Fibroblast of lung (primary cell): ENCODE data around the gene CC2D2B. TPM values are rescaled to one million over a fixed set of nuclear protein-coding genes. Genes with fewer than 3 reads are reported as not detected.

Source experiments
- DNase-seq, 2 donors: peaks; one replicate each; pipeline versions ENCODE4 v3.0.0 to v3.0.0-alpha.2; 2010; ENCODE audit warnings: low read depth in 2 of 2
- H2AFZ ChIP-seq: 2 replicates; pipeline ENCODE4 v1.5.1; 2012; ENCODE audit warnings: low read length, control low read depth, inconsistent platforms
- H3K27ac ChIP-seq: 2 replicates; pipeline ENCODE4 v1.5.1; 2011; ENCODE audit warnings: low read length, control low read depth; ENCODE audit not compliant: insufficient read depth
- H3K27me3 ChIP-seq: 2 replicates; pipeline ENCODE4 v1.5.1; 2011; ENCODE audit warnings: mild to moderate bottlenecking, low read length; ENCODE audit not compliant: control insufficient read depth, insufficient read depth
- H3K36me3 ChIP-seq: 2 replicates; pipeline ENCODE4 v1.5.1; 2011; ENCODE audit warnings: low read length; ENCODE audit not compliant: control insufficient read depth, insufficient read depth
- H3K4me1 ChIP-seq: 2 replicates; pipeline ENCODE4 v1.5.1; 2011; ENCODE audit warnings: low read length; ENCODE audit not compliant: control insufficient read depth, insufficient read depth; ENCODE audit errors: extremely low read depth
- H3K4me2 ChIP-seq: 2 replicates; pipeline ENCODE4 v1.5.1; 2011; ENCODE audit warnings: low read length, control low read depth; ENCODE audit not compliant: insufficient read depth; ENCODE audit errors: extremely low read depth
- H3K4me3 ChIP-seq, 4 experiments: fragments of 200-600 bp in 1 of 4; sonication (generic) in 1 of 4; replicated peaks in 1 of 4; 2 replicates each; pipeline ENCODE4 v1.5.1; 2011 to 2016; ENCODE audit warnings: low read length in 4 of 4, low read depth in 3 of 4, mild to moderate bottlenecking in 3 of 4, control low read depth in 2 of 4, inconsistent platforms in 1 of 4, mixed read lengths in 1 of 4; ENCODE audit not compliant: insufficient read depth in 1 of 4; ENCODE audit errors: control extremely low read depth in 1 of 4
- H3K79me2 ChIP-seq: 2 replicates; pipeline ENCODE4 v1.5.1; 2012; ENCODE audit warnings: mild to moderate bottlenecking, low read length, inconsistent platforms; ENCODE audit not compliant: control insufficient read depth, insufficient read depth
- H3K9ac ChIP-seq: 2 replicates; pipeline ENCODE4 v1.5.1; 2011; ENCODE audit warnings: mild to moderate bottlenecking, low read length, control low read depth; ENCODE audit not compliant: insufficient read depth
- H3K9me3 ChIP-seq: 2 replicates; pipeline ENCODE4 v1.5.1; 2012; ENCODE audit warnings: low read depth, low read length; ENCODE audit not compliant: control insufficient read depth, insufficient read depth
- H4K20me1 ChIP-seq: 2 replicates; pipeline ENCODE4 v1.5.1; 2011; ENCODE audit warnings: low read length; ENCODE audit not compliant: control insufficient read depth, insufficient read depth; ENCODE audit errors: extremely low read depth
- CTCF ChIP-seq, 2 donors: IDR thresholded peaks in 1 of 2; conservative IDR thresholded peaks in 1 of 2; 1 replicate in 1 of 2; 2 replicates in 1 of 2; pipeline ENCODE4 v1.5.1; 2011 to 2012; ENCODE audit warnings: low read length in 2 of 2, control low read depth in 1 of 2, inconsistent platforms in 1 of 2, low read depth in 1 of 2, mild to moderate bottlenecking in 1 of 2
- EZH2 ChIP-seq: IDR thresholded peaks from 2 replicates; pipeline ENCODE4 v1.5.1; 2012; ENCODE audit warnings: low read length, control low read depth, mild to moderate bottlenecking; ENCODE audit errors: missing control alignments
- polyA minus RNA-seq: library from RNA; depleted of rRNA, polyadenylated mRNA; stranded (reverse); fragments of >200 nt; gene quantifications from 2 replicates; pipeline ENCODE4 v1.2.3, GENCODE V29; 2011; ENCODE audit warnings: low replicate concordance
- polyA plus RNA-seq, 2 donors: library from polyadenylated mRNA; depleted of rRNA in 1 of 2; stranded (reverse) in 1 of 2; unstranded in 1 of 2; fragments of >200 nt; gene quantifications; 2 replicates each; pipeline ENCODE4 v1.2.1, GENCODE V29; 2011 to 2012; ENCODE audit warnings: missing spikeins in 1 of 2
- total RNA-seq: library from RNA; depleted of rRNA; stranded (reverse); fragments of >200 nt; gene quantifications from 2 replicates; pipeline ENCODE4 v1.2.1, GENCODE V29; 2014

CC2D2B gene, protein sequence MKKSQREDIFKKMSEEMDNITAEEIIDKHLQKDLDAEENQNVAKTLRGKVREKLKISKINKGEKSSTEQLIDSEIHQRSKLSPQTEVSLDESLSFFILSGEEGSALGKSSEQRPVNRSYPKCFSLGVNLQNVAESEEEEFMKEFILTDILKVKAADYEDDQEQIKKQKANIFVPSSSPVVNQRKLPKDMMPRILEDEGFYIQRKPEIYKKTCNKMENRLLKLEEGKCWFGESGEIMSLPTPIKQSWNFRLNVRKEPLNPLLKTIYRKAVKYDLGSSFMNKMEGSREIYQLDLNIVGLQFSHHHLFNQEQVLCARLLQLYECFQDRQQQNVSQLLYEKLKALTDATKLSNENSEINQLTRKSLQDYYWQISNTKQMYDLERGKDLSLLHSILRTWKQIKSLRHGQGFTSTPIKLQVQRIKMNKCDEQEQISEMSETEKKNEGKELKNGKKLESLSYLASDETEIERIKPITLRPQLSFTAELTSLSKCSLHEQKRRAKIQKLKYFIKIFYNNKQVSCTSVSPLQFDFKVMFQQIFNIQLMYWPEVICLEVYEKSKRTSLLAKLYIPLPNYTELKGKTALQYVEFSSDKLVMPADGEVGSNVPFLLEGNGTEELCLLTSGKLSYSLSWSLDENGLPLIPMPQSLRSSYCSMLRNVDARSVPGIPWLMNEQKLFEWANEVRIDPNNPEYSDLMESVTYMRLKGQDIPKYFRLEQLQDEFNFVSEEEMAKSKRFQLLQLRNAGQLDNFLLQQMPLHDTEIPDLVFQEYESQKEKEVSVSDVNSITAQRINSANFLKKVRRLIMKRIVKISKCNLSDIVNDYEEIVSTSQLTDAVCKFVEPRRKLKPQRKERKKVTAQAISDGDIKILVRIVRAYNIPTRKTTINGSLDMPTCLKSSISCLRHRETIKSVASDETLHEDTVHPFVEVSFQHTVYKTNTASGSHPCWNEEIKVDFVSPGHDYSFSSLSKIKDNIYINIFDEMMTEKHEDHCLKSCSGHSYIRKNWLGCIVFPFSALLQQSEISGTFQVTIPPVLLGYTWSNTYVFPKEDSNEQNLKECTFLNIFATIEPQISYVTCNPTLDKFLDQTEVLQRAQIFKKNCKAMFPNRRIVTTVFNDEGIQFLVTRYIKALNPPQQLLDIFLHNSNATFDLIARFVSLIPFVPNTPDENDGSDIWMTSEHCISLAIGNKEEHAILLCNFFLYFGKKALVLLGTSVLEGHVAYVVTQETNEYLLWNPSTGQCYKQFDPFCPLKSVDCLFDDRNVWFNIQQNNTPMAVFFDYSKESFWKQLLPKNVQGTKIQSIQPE (N-terminal part only)
- total RNA-seq (0.26 and 0.33 TPM in 2 replicates), polyA plus RNA-seq (not detected in 2 replicates), polyA minus RNA-seq (not detected in 2 replicates)
- polyA plus RNA-seq (2012): 0.08 TPM in 1 of 2 replicates, not detected in the other

DNA sequence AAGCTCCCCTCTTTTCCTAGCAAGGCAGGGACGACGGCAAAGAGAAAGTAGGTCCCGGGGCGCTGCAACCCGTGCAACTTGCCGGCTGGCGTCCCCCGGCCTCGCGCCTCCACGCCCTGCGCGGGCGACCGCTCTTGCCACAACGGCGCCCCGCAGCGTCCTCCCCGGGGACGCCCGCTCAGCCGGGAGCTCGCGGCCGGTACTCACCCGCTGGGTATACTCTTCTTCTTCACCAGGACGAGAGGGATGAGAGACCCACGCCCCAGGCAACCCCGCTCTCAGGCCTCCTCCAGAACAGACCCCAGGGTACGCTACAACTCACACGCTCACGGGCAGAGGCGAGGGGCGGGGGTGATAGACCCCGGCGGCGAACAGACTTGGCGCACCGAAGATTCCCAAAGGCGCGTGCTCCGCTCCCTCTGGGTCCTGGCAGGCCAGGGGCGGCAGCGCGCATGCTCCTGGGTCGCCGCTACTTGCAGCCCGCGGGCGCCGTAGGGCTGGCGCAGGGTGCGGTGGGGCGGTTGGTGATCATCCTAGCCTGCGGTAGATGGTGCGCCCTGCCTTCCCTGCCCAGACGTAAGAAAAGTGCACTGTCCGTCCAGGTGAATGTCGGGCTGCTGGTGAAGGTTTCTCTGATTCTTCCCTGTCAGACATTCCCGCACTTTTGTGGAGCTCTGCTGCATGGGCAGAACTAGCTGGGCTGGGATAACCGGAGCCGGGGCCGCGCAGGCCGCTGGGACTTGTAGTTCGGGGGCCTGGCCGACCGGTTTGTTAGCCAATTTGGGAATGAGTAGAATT lies at the start of gene CC2D2B:
Gene CC2D2B (plus strand): TSS at position 520 of the 798 bp plus-strand sequence. CDS start 3,349 bp downstream, outside the sequence.
- TF ChIP-seq EZH2: no peak
- no peaks in the 10 kb centered on the region for H3K9me3 ChIP-seq
- H3K27ac ChIP-seq: peak within 1 kb of the TSS; percentile 75
- H3K36me3 ChIP-seq: no peaks in the 10 kb centered on the region
- no peaks in the 10 kb centered on the region for H3K4me1 ChIP-seq
- peak within 1 kb of the TSS; percentile 61 for H3K9ac ChIP-seq
- DNase-seq: peak; percentile 84 to 85
- H2AFZ ChIP-seq: peak within 1 kb of the TSS; percentile 100
- H3K4me3 ChIP-seq: peak within 1 kb of the TSS; percentile 79 to 89 (median 86)
- peaks cover 1% of the 10 kb centered on the region for H3K79me2 ChIP-seq
- H4K20me1 ChIP-seq: no peaks in the 10 kb centered on the region
- no peaks in the 10 kb centered on the region for H3K27me3 ChIP-seq
- peak within 1 kb of the TSS; percentile 90 for H3K4me2 ChIP-seq

GRCh38 chr10:95860166-95860940 lies 47.4 kb upstream of the CC2D2B start:
- TF ChIP-seq EZH2: no peak
- no peak for TF ChIP-seq CTCF (conservative IDR thresholded peaks at IDR 0.05 in 1 of 2, IDR thresholded peaks at IDR 0.05 in 1 of 2; ENCODE audit: low read depth in 1 of 2, low read length in 2 of 2)
- Histone ChIP-seq H3K9me3 (no peaks in the 10 kb centered on the region), H3K4me2 (no peak overlapping the region), H4K20me1 (no peaks in the 10 kb centered on the region), H3K27me3 (no peaks in the 10 kb centered on the region), H3K9ac (no peak overlapping the region), H2AFZ (no peak overlapping the region), H3K4me1 (no peaks in the 10 kb centered on the region), H3K27ac (no peak overlapping the region), H3K36me3 (no peaks in the 10 kb centered on the region), H3K79me2 (no peaks in the 10 kb centered on the region), H3K4me3 (no peak overlapping the region)
- DNase-seq: peak in 1 of 2 donors; percentile 59
